Measurements from ENCODE around the gene HSPA12B.

DNA sequence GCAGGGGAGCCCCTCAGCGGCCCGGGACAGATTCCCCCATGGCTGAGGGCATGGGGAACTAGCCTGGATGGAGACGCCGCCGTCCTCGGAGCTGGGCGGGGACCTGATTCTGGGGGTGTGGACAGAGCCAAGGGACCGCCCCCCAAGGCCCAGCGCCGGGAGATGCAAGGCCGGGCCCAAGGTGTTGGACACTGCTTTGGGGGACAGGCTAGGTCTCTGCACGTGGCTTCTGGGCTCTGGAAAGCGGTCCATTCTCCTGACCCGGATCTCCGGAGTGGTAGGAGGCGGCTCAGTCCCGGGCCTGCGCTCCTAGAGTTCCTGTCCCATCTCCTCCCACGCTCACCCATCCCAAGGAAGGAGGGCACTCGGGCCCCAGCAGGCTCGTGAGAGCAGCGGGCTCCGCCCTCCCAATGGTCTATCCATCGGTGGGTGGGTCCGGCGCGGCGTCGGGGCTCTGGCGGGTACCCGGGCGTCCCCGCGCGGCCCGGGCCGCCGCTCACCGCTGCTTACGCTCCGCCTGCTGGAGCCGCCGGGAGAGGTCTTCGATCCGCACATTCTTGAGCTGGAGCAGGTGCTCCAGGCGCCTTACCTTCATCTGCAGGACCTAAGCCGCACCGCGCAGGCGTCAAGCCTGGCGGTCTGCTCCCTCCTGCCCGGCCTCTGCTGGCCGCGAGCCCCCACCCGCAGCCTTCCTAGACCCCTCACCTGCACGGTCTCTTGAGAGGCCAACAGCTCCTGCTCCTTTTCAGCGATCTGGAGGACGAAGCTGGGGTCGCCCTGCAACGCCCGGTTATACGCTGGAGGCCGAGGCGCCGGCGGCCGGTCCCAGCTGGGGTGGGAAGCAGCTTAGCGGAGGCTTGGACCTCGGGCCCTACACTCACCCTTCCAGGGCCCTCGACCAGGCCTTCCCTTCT, 45.5 kb downstream of the HSPA12B start:
- TF ChIP-seq FOXA1 (IDR thresholded peaks at IDR 0.05): no peak
- no peak for TF ChIP-seq LEF1 (IDR thresholded peaks at IDR 0.05; ENCODE audit: borderline replicate concordance)
- no peak for TF ChIP-seq SP1 (IDR thresholded peaks at IDR 0.05)
